Nephron (organoid): Measurements from ENCODE around the gene GCHFR.

ENCODE experiments used
- H3K27ac Mint-ChIP-seq, 3 experiments: 2 replicates each; pipeline ENCODE4 v1.8.0; 2020; ENCODE audit warnings: mixed read lengths in 3 of 3, mild to moderate bottlenecking in 2 of 3, moderate library complexity in 1 of 3
- H3K27me3 Mint-ChIP-seq: 2 replicates; pipeline ENCODE4 v1.8.0; 2021; ENCODE audit warnings: low read depth, mild to moderate bottlenecking, moderate library complexity, mixed read lengths
- H3K36me3 Mint-ChIP-seq: 2 replicates; pipeline ENCODE4 v1.8.0; 2020; ENCODE audit warnings: low read depth, mixed read lengths
- H3K4me1 Mint-ChIP-seq: 2 replicates; pipeline ENCODE4 v1.8.0; 2020; ENCODE audit warnings: mixed read lengths
- H3K4me3 Mint-ChIP-seq, 3 experiments: 2 replicates each; pipeline ENCODE4 v1.8.0; 2020; ENCODE audit warnings: mild to moderate bottlenecking in 3 of 3, mixed read lengths in 3 of 3, moderate library complexity in 2 of 3
- H3K9me3 Mint-ChIP-seq: 2 replicates; pipeline ENCODE4 v1.8.0; 2020; ENCODE audit warnings: mixed read lengths
- TF ChIP-seq, protein P1 (sequence below), 3 experiments: fragments of 200-600 bp; sonication (generic); IDR thresholded peaks; one replicate each; pipeline ENCODE4 v1.5.0; 2021; ENCODE audit warnings: antibody characterized with exemption in 3 of 3; ENCODE audit not compliant: unreplicated experiment in 3 of 3

Gene GCHFR

DNA sequence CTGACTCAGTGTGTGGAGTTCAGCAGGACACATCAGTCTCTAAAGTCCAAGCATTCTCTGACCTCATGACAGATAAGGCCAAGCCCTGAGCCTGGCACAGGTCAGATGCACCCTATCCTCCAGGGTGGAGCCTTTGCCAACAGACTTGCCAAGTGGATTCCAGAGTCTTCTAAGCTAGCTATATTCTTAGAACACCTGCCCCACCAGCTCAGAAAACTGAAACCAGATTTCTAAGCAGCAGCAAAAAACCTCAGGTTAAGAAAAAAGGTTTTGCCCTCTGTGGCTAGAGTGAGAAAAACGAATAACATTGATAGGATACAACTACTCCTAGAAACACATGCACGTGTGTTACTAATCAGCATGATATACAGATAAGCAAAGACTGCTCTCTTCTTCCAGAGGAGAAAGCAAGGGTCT lies 20.4 kb upstream of the GCHFR start:
- Mint-ChIP-seq H3K4me1 (peaks cover 5% of the 10 kb centered on the region), H3K27ac (no peak overlapping the region), H3K27me3 (no peaks in the 10 kb centered on the region), H3K4me3 (no peak overlapping the region), H3K36me3 (peaks cover 31% of the 10 kb centered on the region), H3K9me3 (no peaks in the 10 kb centered on the region)
- TF ChIP-seq, protein P1, sequence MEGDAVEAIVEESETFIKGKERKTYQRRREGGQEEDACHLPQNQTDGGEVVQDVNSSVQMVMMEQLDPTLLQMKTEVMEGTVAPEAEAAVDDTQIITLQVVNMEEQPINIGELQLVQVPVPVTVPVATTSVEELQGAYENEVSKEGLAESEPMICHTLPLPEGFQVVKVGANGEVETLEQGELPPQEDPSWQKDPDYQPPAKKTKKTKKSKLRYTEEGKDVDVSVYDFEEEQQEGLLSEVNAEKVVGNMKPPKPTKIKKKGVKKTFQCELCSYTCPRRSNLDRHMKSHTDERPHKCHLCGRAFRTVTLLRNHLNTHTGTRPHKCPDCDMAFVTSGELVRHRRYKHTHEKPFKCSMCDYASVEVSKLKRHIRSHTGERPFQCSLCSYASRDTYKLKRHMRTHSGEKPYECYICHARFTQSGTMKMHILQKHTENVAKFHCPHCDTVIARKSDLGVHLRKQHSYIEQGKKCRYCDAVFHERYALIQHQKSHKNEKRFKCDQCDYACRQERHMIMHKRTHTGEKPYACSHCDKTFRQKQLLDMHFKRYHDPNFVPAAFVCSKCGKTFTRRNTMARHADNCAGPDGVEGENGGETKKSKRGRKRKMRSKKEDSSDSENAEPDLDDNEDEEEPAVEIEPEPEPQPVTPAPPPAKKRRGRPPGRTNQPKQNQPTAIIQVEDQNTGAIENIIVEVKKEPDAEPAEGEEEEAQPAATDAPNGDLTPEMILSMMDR (IDR thresholded peaks at IDR 0.05; ENCODE audit: unreplicated experiment in 3 of 3): no peak

DNA sequence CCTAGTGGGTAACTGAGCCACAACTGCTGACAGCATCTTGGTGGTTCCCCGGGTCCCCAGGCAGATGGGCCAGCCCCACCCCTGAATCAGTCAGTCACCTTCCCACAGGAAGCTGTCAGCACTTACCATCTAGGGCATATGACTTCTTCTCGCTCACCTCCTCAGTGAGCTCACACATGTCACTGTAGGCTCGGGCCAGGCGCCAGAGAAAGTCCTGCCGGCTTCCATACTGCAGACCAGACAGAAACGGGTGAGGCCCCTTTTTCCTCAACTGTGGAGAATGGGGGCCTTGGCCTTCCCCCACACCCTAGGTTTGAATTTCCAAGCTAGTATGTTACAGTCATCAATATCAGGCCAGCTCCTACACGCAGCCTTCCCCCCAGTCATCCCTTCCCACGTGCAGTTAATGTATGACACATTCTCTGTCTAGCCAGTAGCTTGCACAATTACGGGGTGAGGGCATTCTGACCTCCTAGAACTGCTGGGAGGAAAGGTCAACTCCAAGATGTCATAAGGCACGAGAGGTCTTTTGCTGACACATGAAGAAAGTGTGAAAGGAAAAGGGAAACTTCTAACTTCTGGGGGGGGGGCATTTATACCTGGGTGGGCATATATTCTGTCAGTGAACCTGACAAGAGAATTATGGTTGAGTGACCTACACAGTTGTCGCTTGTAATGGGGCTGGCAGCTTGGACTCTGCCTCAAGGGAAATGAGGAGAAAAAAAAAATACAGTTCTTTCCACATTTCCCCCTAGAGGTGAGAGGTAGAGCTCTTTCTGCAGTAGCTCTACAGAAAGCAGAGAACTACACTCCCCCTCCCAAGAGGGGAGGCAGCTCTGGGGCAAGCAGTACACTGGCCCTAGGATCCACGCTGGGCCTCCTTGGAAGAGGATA lies 19.7 kb upstream of the GCHFR start:
- H3K27me3 Mint-ChIP-seq: no peaks in the 10 kb centered on the region
- peaks cover 25% of the 10 kb centered on the region for H3K36me3 Mint-ChIP-seq
- peak overlapping the region in 1 of 3 experiments; percentile 82 for H3K27ac Mint-ChIP-seq
- TF ChIP-seq, protein P1 (IDR thresholded peaks at IDR 0.05; ENCODE audit: unreplicated experiment in 3 of 3): peak in 1 of 3 experiments; percentile 37
- H3K9me3 Mint-ChIP-seq: no peaks in the 10 kb centered on the region
- H3K4me1 Mint-ChIP-seq: peaks cover 5% of the 10 kb centered on the region
- H3K4me3 Mint-ChIP-seq: no peak overlapping the region

DNA sequence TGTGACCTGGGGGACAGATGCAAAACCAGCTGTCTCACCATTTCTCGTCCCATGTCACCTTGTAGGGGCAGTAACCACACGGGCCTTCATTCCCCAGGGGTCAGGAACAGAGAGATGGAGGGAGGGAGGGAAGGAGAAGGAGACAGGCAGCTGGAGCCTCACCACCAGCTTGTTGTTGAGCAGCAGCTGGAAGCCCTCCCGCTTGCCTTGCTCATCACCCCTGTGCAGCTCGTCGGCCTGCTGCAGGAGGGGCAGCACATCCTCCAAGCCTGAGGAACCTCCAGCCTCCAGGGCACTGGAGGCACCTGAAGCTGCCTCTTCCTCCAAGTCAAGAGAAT lies 19.1 kb upstream of the GCHFR start:
- peaks cover 25% of the 10 kb centered on the region for H3K36me3 Mint-ChIP-seq
- no peak overlapping the region for H3K4me3 Mint-ChIP-seq
- no peaks in the 10 kb centered on the region for H3K27me3 Mint-ChIP-seq
- H3K27ac Mint-ChIP-seq: peak overlapping the region in 1 of 3 experiments; percentile 82
- peaks cover 5% of the 10 kb centered on the region for H3K4me1 Mint-ChIP-seq
- TF ChIP-seq, protein P1 (IDR thresholded peaks at IDR 0.05; ENCODE audit: unreplicated experiment in 3 of 3): no peak
- H3K9me3 Mint-ChIP-seq: no peaks in the 10 kb centered on the region

DNA sequence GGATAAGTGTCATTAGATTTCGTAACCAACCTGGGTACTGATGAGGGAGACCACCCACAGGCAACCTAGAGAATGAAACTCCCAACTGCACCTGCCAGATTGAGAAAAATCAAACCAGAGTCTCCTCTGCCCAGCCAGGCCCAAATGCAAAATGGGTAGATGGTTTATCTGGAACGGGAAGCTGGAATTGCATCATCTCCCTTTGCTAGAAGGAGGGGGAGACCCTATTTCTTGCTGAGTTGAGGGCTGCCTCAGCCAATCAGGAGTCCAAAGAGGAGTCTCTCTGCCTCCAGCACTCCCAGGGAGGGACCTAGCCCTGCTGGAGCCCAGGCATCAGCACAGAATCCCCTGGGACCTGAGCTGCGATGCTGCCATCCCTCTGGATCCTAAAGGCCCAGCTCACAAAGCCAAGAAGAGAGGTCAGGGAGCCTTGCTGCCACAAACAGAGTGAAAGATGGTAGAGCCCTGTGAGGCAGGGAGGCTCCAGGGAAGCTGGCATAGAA lies 16.9 kb upstream of the GCHFR start:
- no peaks in the 10 kb centered on the region for H3K9me3 Mint-ChIP-seq
- TF ChIP-seq, protein P1 (IDR thresholded peaks at IDR 0.05; ENCODE audit: unreplicated experiment in 3 of 3): no peak
- H3K36me3 Mint-ChIP-seq: peaks cover 23% of the 10 kb centered on the region
- H3K27me3 Mint-ChIP-seq: no peaks in the 10 kb centered on the region
- no peak overlapping the region for H3K27ac Mint-ChIP-seq
- peaks cover 5% of the 10 kb centered on the region for H3K4me1 Mint-ChIP-seq
- no peak overlapping the region for H3K4me3 Mint-ChIP-seq

DNA sequence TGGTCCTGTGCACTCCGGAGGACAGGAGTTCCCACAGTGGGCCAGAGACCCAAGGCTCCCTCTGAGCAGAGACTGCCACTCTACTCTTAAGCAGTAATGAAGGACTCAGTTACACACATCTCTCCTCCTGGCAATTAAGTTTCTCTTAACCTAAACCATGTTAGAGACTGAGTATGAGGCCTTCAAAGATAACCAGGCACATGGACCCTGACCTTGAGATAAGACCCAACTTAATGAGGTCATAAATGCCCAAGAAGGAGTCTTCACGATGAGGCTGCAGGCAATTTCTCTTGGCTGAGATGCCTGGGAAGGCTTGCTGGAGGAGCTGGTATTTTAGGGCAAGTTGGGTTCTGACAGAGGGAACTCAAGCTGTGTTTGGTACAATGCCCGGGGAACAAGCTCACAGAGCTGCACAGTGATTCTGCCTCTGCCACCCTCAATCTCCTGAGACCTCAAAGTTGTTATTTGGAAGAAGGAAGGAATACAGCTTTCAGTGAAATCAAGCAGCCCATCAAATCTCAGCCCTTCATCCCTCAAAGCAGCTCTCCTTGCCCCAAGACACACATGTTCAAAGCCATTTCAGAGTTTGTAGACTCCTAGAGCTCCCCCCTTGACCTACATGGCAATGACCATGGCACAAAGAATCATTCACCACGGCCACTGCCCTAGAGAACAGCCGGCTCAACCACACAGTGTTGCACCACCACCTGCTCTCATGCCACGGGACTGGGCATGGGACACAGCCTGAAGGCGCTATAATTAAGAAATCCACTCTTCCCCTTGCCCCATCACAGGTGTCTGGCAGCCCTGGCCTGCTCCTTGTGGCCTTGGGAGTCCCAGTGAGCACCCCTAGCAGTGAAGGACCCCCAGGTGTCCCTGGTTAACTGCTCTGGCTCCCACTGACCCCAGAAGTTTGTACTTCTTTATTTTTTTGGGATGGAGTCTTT lies 15.9 kb upstream of the GCHFR start:
- TF ChIP-seq, protein P1 (IDR thresholded peaks at IDR 0.05; ENCODE audit: unreplicated experiment in 3 of 3): no peak
- no peaks in the 10 kb centered on the region for H3K9me3 Mint-ChIP-seq
- H3K36me3 Mint-ChIP-seq: peaks cover 23% of the 10 kb centered on the region
- no peaks in the 10 kb centered on the region for H3K27me3 Mint-ChIP-seq
- H3K4me3 Mint-ChIP-seq: no peak overlapping the region
- peaks cover 10% of the 10 kb centered on the region for H3K4me1 Mint-ChIP-seq
- no peak overlapping the region for H3K27ac Mint-ChIP-seq
